Mammary epithelial cell (primary cell): ENCODE results near the gene DSC3.

Experiments used
- CTCF ChIP-seq, 2 donors: IDR thresholded peaks in 1 of 2; conservative IDR thresholded peaks in 1 of 2; 2 replicates each; pipeline ENCODE4 v1.5.1; 2011 to 2012; ENCODE audit warnings: inconsistent platforms in 2 of 2, low read length in 2 of 2, mild to moderate bottlenecking in 2 of 2, control low read depth in 1 of 2, low read depth in 1 of 2; ENCODE audit not compliant: insufficient read depth in 1 of 2; ENCODE audit errors: extremely low read depth in 1 of 2
- EZH2 ChIP-seq: IDR thresholded peaks from 2 replicates; pipeline ENCODE4 v1.6.1; 2012; ENCODE audit warnings: low read length, inconsistent platforms, borderline replicate concordance

- TF ChIP-seq CTCF (conservative IDR thresholded peaks at IDR 0.05 in 1 of 2, IDR thresholded peaks at IDR 0.05 in 1 of 2; ENCODE audit: extremely low read depth in 1 of 2, insufficient read depth in 1 of 2, low read depth in 1 of 2, low read length in 2 of 2) = no peak
- no peak for TF ChIP-seq EZH2
Measured at GRCh38 chr18:30944773-30945417, 97.6 kb downstream of the DSC3 start.
